Caco-2 (cell line): ENCODE data around the gene SLC22A13. TPM values are rescaled to one million over a fixed set of nuclear protein-coding genes. Genes with fewer than 3 reads are reported as not detected.

Experiments
- BruUV-seq: library from RNA; stranded (reverse); fragments of 400-500 nt; replicated peaks from 2 replicates; lab custom pipeline; 2021; lab: Mats Ljungman, UMichigan
- CTCF ChIA-PET: fragments of 300-600 bp; sonication (Branson Sonifier 250); formaldehyde crosslinking; loops from one replicate; lab custom pipeline; 2022; ENCODE audit warnings: antibody characterized with exemption; lab: Charles Lee
- POLR2A ChIA-PET: fragments of 300-600 bp; sonication (Branson Sonifier 250); formaldehyde crosslinking; loops from one replicate; lab custom pipeline; 2022; ENCODE audit warnings: antibody characterized with exemption; lab: Charles Lee
- DNase-seq, 2 experiments: peaks; one replicate each; pipeline versions ENCODE4 v3.0.0 to v3.0.0-alpha.2; 2020 to 2022
- H3K27me3 ChIP-seq: replicated peaks from 2 replicates; pipeline ENCODE4 v1.6.0; 2011; ENCODE audit warnings: low read length; ENCODE audit not compliant: control insufficient read depth, insufficient read depth
- H3K36me3 ChIP-seq: 2 replicates; pipeline ENCODE4 v1.5.1; 2011; ENCODE audit warnings: low read length; ENCODE audit not compliant: control insufficient read depth, insufficient read depth
- H3K4me1 ChIP-seq: fragments of 250-450 bp; sonication (Bioruptor Pico); 2 replicates; pipeline ENCODE4 v1.5.1; 2020; ENCODE audit warnings: mild to moderate bottlenecking
- H3K4me3 ChIP-seq: 2 replicates; pipeline ENCODE4 v1.5.1; 2011; ENCODE audit warnings: low read depth, mild to moderate bottlenecking, control low read depth, low read length
- H3K9me3 ChIP-seq: fragments of 250-450 bp; sonication (Bioruptor Pico); 2 replicates; pipeline ENCODE4 v1.5.1; 2020; ENCODE audit warnings: mild to moderate bottlenecking, moderate library complexity
- H3K27ac Mint-ChIP-seq: one replicate; pipeline ENCODE4 v1.8.0; 2022; ENCODE audit warnings: mixed read lengths; ENCODE audit not compliant: unreplicated experiment
- H3K27me3 Mint-ChIP-seq: one replicate; pipeline ENCODE4 v1.8.0; 2022; ENCODE audit warnings: mixed read lengths; ENCODE audit not compliant: insufficient read depth, unreplicated experiment
- H3K36me3 Mint-ChIP-seq: one replicate; pipeline ENCODE4 v1.8.0; 2022; ENCODE audit warnings: mild to moderate bottlenecking, mixed read lengths; ENCODE audit not compliant: insufficient read depth, unreplicated experiment
- H3K4me1 Mint-ChIP-seq: one replicate; pipeline ENCODE4 v1.8.0; 2022; ENCODE audit warnings: low read depth, mixed read lengths; ENCODE audit not compliant: unreplicated experiment
- H3K4me3 Mint-ChIP-seq: one replicate; pipeline ENCODE4 v1.8.0; 2022; ENCODE audit warnings: mild to moderate bottlenecking, moderate library complexity, mixed read lengths; ENCODE audit not compliant: unreplicated experiment
- H3K9me3 Mint-ChIP-seq: one replicate; pipeline ENCODE4 v1.8.0; 2022; ENCODE audit warnings: mixed read lengths; ENCODE audit not compliant: unreplicated experiment
- intact Hi-C: fragments of 100-400 bp; cut with micrococcal nuclease; formaldehyde crosslinking; loops from one replicate; pipeline ENCODE4 v1.10.0; 2022; ENCODE audit not compliant: unreplicated experiment
- total RNA-seq: library from RNA; stranded (reverse); gene quantifications from 2 replicates; pipeline ENCODE4 v1.2.3, GENCODE V29; 2022
- TF ChIP-seq, protein P1 (sequence below), 2 experiments: fragments of 200-600 bp in 1 of 2; IDR thresholded peaks; 1 replicate in 1 of 2; 2 replicates in 1 of 2; pipeline versions ENCODE4 v1.5.1 to v1.8.0; 2011 to 2022; ENCODE audit warnings: antibody characterized with exemption in 1 of 2, control low read depth in 1 of 2, inconsistent platforms in 1 of 2, low read depth in 1 of 2, low read length in 1 of 2, mild to moderate bottlenecking in 1 of 2, moderate library complexity in 1 of 2; ENCODE audit not compliant: insufficient read depth in 1 of 2, severe bottlenecking in 1 of 2, unreplicated experiment in 1 of 2

The SLC22A13 gene
- total RNA-seq, 1 experiment from 2014 or later: 0.36 TPM

DNA sequence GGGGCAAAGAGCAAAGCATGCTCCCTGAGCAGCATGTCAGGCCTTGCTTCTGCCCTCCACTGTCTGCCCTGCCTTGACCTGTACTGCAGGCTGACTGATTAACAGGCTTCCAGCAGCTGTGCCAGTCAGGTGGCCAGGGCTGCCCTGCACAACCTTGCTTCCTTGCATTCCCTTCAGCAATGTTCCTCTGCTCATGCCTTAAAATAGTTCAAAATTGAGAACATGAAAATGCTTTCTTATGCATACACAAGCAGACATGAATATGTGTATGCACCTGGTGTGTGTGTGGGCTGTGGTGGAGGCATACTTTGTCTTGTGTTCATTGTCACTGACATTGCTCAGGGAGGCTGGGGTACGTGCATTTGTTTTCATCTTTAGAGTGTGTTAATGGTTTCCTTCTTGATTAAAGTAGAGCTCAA lies 1.2 kb upstream of the SLC22A13 start:
- no peak for DNase-seq
- H3K9me3 Mint-ChIP-seq: no peaks in the 10 kb centered on the region
- Histone ChIP-seq H3K4me3 (no peak overlapping the region), H3K36me3 (no peaks in the 10 kb centered on the region), H3K27me3 (no peaks in the 10 kb centered on the region), H3K9me3 (no peaks in the 10 kb centered on the region), H3K4me1 (no peaks in the 10 kb centered on the region)
- BruUV-seq: no TSS peak
- H3K4me3 Mint-ChIP-seq: no peak overlapping the region
- intact Hi-C loops: no loop called here
- H3K27ac Mint-ChIP-seq: no peak overlapping the region
- CTCF ChIA-PET: no interaction called here
- peaks cover 6% of the 10 kb centered on the region for H3K4me1 Mint-ChIP-seq
- TF ChIP-seq, protein P1, sequence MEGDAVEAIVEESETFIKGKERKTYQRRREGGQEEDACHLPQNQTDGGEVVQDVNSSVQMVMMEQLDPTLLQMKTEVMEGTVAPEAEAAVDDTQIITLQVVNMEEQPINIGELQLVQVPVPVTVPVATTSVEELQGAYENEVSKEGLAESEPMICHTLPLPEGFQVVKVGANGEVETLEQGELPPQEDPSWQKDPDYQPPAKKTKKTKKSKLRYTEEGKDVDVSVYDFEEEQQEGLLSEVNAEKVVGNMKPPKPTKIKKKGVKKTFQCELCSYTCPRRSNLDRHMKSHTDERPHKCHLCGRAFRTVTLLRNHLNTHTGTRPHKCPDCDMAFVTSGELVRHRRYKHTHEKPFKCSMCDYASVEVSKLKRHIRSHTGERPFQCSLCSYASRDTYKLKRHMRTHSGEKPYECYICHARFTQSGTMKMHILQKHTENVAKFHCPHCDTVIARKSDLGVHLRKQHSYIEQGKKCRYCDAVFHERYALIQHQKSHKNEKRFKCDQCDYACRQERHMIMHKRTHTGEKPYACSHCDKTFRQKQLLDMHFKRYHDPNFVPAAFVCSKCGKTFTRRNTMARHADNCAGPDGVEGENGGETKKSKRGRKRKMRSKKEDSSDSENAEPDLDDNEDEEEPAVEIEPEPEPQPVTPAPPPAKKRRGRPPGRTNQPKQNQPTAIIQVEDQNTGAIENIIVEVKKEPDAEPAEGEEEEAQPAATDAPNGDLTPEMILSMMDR (IDR thresholded peaks at IDR 0.05; ENCODE audit: insufficient read depth in 1 of 2, low read depth in 1 of 2, low read length in 1 of 2, severe bottlenecking in 1 of 2, unreplicated experiment in 1 of 2): no peak
- POLR2A ChIA-PET: no interaction called here
- no peaks in the 10 kb centered on the region for H3K27me3 Mint-ChIP-seq
- peaks cover 10% of the 10 kb centered on the region for H3K36me3 Mint-ChIP-seq

DNA sequence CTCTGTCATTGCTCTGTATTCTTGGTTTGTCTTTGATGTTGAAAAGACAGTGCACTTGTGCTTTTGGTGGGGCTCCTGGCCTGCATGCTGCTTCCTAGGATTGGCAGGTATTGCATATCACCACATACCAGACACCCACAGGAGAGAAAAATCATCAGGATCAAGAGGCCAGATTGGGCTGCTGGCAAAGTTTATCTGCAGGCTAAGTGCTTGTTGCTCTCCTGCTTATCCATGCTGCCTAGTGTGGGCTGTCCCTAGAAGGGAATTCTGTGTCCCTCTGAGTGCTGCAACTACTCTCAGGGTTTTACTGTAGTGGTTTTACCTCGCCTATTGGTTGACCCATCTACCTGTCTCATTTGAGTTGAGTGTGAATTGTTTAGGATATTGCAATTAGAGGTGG lies 833 bp upstream of the SLC22A13 start:
- TF ChIP-seq, protein P1 (IDR thresholded peaks at IDR 0.05; ENCODE audit: insufficient read depth in 1 of 2, low read depth in 1 of 2, low read length in 1 of 2, severe bottlenecking in 1 of 2, unreplicated experiment in 1 of 2): no peak
- Mint-ChIP-seq H3K27ac (no peak overlapping the region), H3K4me1 (peaks cover 6% of the 10 kb centered on the region), H3K9me3 (no peaks in the 10 kb centered on the region), H3K36me3 (peaks cover 7% of the 10 kb centered on the region), H3K4me3 (no peak overlapping the region), H3K27me3 (no peaks in the 10 kb centered on the region)
- Histone ChIP-seq H3K9me3 (no peaks in the 10 kb centered on the region), H3K36me3 (no peaks in the 10 kb centered on the region), H3K4me1 (no peaks in the 10 kb centered on the region), H3K27me3 (no peaks in the 10 kb centered on the region), H3K4me3 (no peak overlapping the region)
- no TSS peak for BruUV-seq
- DNase-seq: no peak
- intact Hi-C loops: no loop called here
- ChIA-PET POLR2A (no interaction called here), CTCF (no interaction called here)

DNA sequence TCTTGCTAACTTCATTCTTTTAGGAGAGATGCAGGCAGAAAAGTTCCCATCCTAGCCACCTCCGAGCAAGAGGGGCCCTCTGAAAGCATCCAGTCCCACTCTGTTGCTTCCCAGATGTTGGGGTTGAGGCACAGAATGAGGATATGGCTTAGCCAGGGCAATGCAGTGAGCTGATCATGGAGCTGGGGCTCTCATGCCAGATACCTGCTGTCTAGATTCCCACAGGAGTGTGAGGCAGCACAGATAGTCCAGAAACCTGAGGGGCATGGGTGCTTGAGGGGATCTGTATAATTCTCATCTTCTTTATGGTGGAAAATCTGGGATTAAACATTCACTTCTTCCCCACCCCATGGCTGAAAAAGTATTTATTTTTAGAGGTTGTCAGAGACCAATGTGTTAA lies 1.2 kb downstream of the SLC22A13 start:
- Mint-ChIP-seq H3K9me3 (no peaks in the 10 kb centered on the region), H3K27me3 (no peaks in the 10 kb centered on the region), H3K4me3 (no peak overlapping the region), H3K27ac (no peak overlapping the region), H3K36me3 (peaks cover 6% of the 10 kb centered on the region), H3K4me1 (peaks cover 6% of the 10 kb centered on the region)
- no peaks in the 10 kb centered on the region for H3K4me1 ChIP-seq
- ChIA-PET POLR2A (no interaction called here), CTCF (no interaction called here)
- intact Hi-C loops: no loop called here
- H3K9me3 ChIP-seq: no peaks in the 10 kb centered on the region
- BruUV-seq: no TSS peak
- H3K27me3 ChIP-seq: no peaks in the 10 kb centered on the region
- no peak for DNase-seq
- no peaks in the 10 kb centered on the region for H3K36me3 ChIP-seq
- TF ChIP-seq, protein P1 (IDR thresholded peaks at IDR 0.05; ENCODE audit: insufficient read depth in 1 of 2, low read depth in 1 of 2, low read length in 1 of 2, severe bottlenecking in 1 of 2, unreplicated experiment in 1 of 2): no peak
- no peak overlapping the region for H3K4me3 ChIP-seq
